ENCODE data around the gene STXBP5.

GRCh38 chr6:147169529-147169928 is 34.7 kb upstream of the STXBP5 start:
- no peak for TF ChIP-seq CTCF (IDR thresholded peaks at IDR 0.05)
- TF ChIP-seq POLR2A (IDR thresholded peaks at IDR 0.05) = no peak

All from lower leg skin (tissue), 3 donors.